Measurements from ENCODE around the gene MTHFD1.

GRCh38 chr14:64459405-64460136 is 71.4 kb downstream of the MTHFD1 start:
- TF ChIP-seq CTCF (IDR thresholded peaks at IDR 0.05), result no peak
- TF ChIP-seq POLR2A (IDR thresholded peaks at IDR 0.05), result no peak

All from suprapubic skin (tissue), 3 donors.